PC-3 (cell line): ENCODE data around the gene ZNF408. TPM values are rescaled to one million over a fixed set of nuclear protein-coding genes. Genes with fewer than 3 reads are reported as not detected.

Source experiments
- ATAC-seq: fragments of 200-7000 bp; cut with Tn5 transposase; 2 replicates; pipeline ENCODE4 v1.9.1; 2020; ENCODE audit warnings: mild to moderate bottlenecking, moderate library complexity
- BruUV-seq: library from RNA; stranded (reverse); fragments of 400-500 nt; replicated peaks from 2 replicates; lab custom pipeline; 2021; lab: Mats Ljungman, UMichigan
- CTCF ChIA-PET: fragments of 300-600 bp; sonication (Branson Sonifier 250); formaldehyde crosslinking; loops from one replicate; lab custom pipeline; 2022; ENCODE audit warnings: antibody characterized with exemption; lab: Charles Lee
- POLR2A ChIA-PET: fragments of 300-600 bp; sonication (Branson Sonifier 250); formaldehyde crosslinking; loops from one replicate; lab custom pipeline; 2022; ENCODE audit warnings: antibody characterized with exemption; ENCODE audit not compliant: unreplicated experiment; lab: Charles Lee
- DNase-seq: peaks from one replicate; pipeline ENCODE4 v3.0.0-alpha.2; 2015
- H2AFZ ChIP-seq: fragments of 300-600 bp; sonication (generic); 2 replicates; pipeline ENCODE4 v1.6.0; 2016; ENCODE audit warnings: antibody characterized with exemption, low read length
- H3F3A ChIP-seq: fragments of 300-600 bp; sonication (generic); one replicate; pipeline ENCODE4 v1.6.0; 2017; ENCODE audit warnings: antibody characterized with exemption, low read length, control low read depth, mild to moderate bottlenecking; ENCODE audit not compliant: unreplicated experiment
- H3K27ac ChIP-seq: fragments of 300-600 bp; sonication (generic); 2 replicates; pipeline ENCODE4 v1.5.1; 2016; ENCODE audit warnings: mild to moderate bottlenecking, low read length
- H3K27me3 ChIP-seq: fragments of 300-600 bp; sonication (generic); 2 replicates; pipeline ENCODE4 v1.6.1; 2016; ENCODE audit warnings: low read length, mixed read lengths
- H3K36me3 ChIP-seq: fragments of 300-600 bp; sonication (generic); 2 replicates; pipeline ENCODE4 v1.6.1; 2016; ENCODE audit warnings: low read depth, mixed run types, low read length, mixed read lengths
- H3K4me1 ChIP-seq: fragments of 300-600 bp; sonication (generic); 2 replicates; pipeline ENCODE4 v1.5.1; 2016; ENCODE audit warnings: low read length; ENCODE audit not compliant: insufficient read depth
- H3K4me2 ChIP-seq: fragments of 300-600 bp; sonication (generic); 2 replicates; pipeline ENCODE4 v1.6.0; 2016; ENCODE audit warnings: low read length
- H3K4me3 ChIP-seq: fragments of 300-600 bp; sonication (generic); 2 replicates; pipeline ENCODE4 v1.5.1; 2016; ENCODE audit warnings: mild to moderate bottlenecking, low read length, mixed read lengths
- H3K79me2 ChIP-seq: fragments of 300-600 bp; sonication (generic); 2 replicates; pipeline ENCODE4 v1.6.1; 2017; ENCODE audit warnings: low read length, mixed read lengths
- H3K9ac ChIP-seq: fragments of 300-600 bp; sonication (generic); 2 replicates; pipeline ENCODE4 v1.6.0; 2016; ENCODE audit warnings: mild to moderate bottlenecking, low read length
- H3K9me2 ChIP-seq: fragments of 300-600 bp; sonication (generic); replicated peaks from 2 replicates; pipeline ENCODE4 v1.6.1; 2016; ENCODE audit warnings: mixed run types, low read length, mixed read lengths
- H3K9me3 ChIP-seq: fragments of 300-600 bp; sonication (generic); 2 replicates; pipeline ENCODE4 v1.6.1; 2016; ENCODE audit warnings: low read length, mixed read lengths
- H4K20me1 ChIP-seq: fragments of 300-600 bp; sonication (generic); 2 replicates; pipeline ENCODE4 v1.6.1; 2016; ENCODE audit warnings: low read length, mixed read lengths
- CTCF ChIP-seq: fragments of 300-600 bp; sonication (generic); conservative IDR thresholded peaks from 2 replicates; pipeline ENCODE4 v1.5.1; 2017; ENCODE audit warnings: antibody characterized with exemption, low read depth, mild to moderate bottlenecking, low read length
- EZH2 ChIP-seq: fragments of 300-600 bp; sonication (generic); IDR thresholded peaks from one replicate; pipeline ENCODE4 v1.6.1; 2017; ENCODE audit warnings: antibody characterized with exemption, mild to moderate bottlenecking, low read length; ENCODE audit not compliant: unreplicated experiment
- EZH2phosphoT487 ChIP-seq: fragments of 300-600 bp; sonication (generic); IDR thresholded peaks from 2 replicates; pipeline ENCODE4 v1.6.1; 2018; ENCODE audit warnings: mild to moderate bottlenecking, antibody characterized with exemption, low read length, borderline replicate concordance
- intact Hi-C: fragments of 100-400 bp; cut with micrococcal nuclease; formaldehyde crosslinking; loops from 2 replicates; pipeline ENCODE4 v1.9.0; 2023
- total RNA-seq: library from RNA; depleted of rRNA; stranded (reverse); fragments of >200 nt; gene quantifications from 2 replicates; pipeline ENCODE4 v1.2.3, GENCODE V29; 2014

The ZNF408 gene
- total RNA-seq, 1 experiment from 2014 or later, result 7.1 TPM

- H3K4me3 ChIP-seq, result no peak overlapping the region
- no peak overlapping the region for H3K4me2 ChIP-seq
- CTCF ChIA-PET, result no interaction called here
- H3K9me3 ChIP-seq, result no peaks in the 10 kb centered on the region
- intact Hi-C loops, result no loop called here
- peaks cover 11% of the 10 kb centered on the region for H3K36me3 ChIP-seq
- no peak overlapping the region for H2AFZ ChIP-seq
- TF ChIP-seq CTCF (no peak), EZH2phosphoT487 (no peak), EZH2 (no peak)
- no peaks in the 10 kb centered on the region for H3K4me1 ChIP-seq
- no peak for DNase-seq
- H3K27ac ChIP-seq, result no peak overlapping the region
- POLR2A ChIA-PET, result no interaction called here
- BruUV-seq, result no TSS peak
- H3K9me2 ChIP-seq, result no peaks in the 10 kb centered on the region
- H3K27me3 ChIP-seq, result no peaks in the 10 kb centered on the region
- ATAC-seq, result no peak
- no peak overlapping the region for H3K9ac ChIP-seq
- H3F3A ChIP-seq, result no peaks in the 10 kb centered on the region
- no peaks in the 10 kb centered on the region for H3K79me2 ChIP-seq
- no peaks in the 10 kb centered on the region for H4K20me1 ChIP-seq
Measured at GRCh38 chr11:46664612-46665011, 36.2 kb upstream of the ZNF408 start.

- ChIA-PET POLR2A (interaction anchor here (0.6 kb wide), 1 partner anchor 410 kb away, joined by 3 read pairs; no protein-coding TSS in a partner anchor), CTCF (no interaction called here)
- intact Hi-C loops, result no loop called here
Measured at GRCh38 chr11:46665356-46665755, 35.5 kb upstream of the ZNF408 start.

More at GRCh38 chr11:46665356-46665755, 35.5 kb upstream of the ZNF408 start:
- Histone ChIP-seq H3K4me1 (no peaks in the 10 kb centered on the region), H4K20me1 (no peaks in the 10 kb centered on the region), H3K79me2 (no peaks in the 10 kb centered on the region), H3K4me2 (no peak overlapping the region), H3K27me3 (no peaks in the 10 kb centered on the region), H3K9ac (no peak overlapping the region), H3K4me3 (no peak overlapping the region), H3F3A (no peaks in the 10 kb centered on the region), H3K36me3 (peaks cover 15% of the 10 kb centered on the region), H2AFZ (no peak overlapping the region), H3K9me3 (no peaks in the 10 kb centered on the region), H3K9me2 (no peaks in the 10 kb centered on the region), H3K27ac (no peak overlapping the region)
- ATAC-seq, result no peak
- DNase-seq, result no peak
- BruUV-seq, result no TSS peak
- no peak for TF ChIP-seq EZH2
- TF ChIP-seq EZH2phosphoT487, result no peak
- TF ChIP-seq CTCF, result no peak
